HG02610 (cell line): ENCODE measurements around the gene RASGRP4.
"Not testable (repeated sequence)": the region's sequence is repeated elsewhere in the genome, so short reads cannot be mapped to it uniquely, and the experiment has no call there.

ENCODE experiments used
- ATAC-seq: cut with Tn5 transposase; IDR thresholded peaks from one replicate; pipeline ENCODE4 v1.9.1; 2021; ENCODE audit warnings: mild to moderate bottlenecking, moderate library complexity; ENCODE audit not compliant: unreplicated experiment

Gene RASGRP4

GRCh38 chr19:38449518-38449917, 23.5 kb upstream of the RASGRP4 start:
- no peak for ATAC-seq

- no peak for ATAC-seq
These were observed 22.2 kb upstream of the RASGRP4 start for GRCh38 chr19:38448225-38448624.

- no peak for ATAC-seq
These were observed 19.3 kb upstream of the RASGRP4 start for GRCh38 chr19:38445362-38445761.

GRCh38 chr19:38444026-38444425, 18.0 kb upstream of the RASGRP4 start:
- ATAC-seq, result no peak

GRCh38 chr19:38443458-38443999, 17.5 kb upstream of the RASGRP4 start:
- ATAC-seq, result no peak

GRCh38 chr19:38442736-38443135, 16.7 kb upstream of the RASGRP4 start:
- no peak for ATAC-seq

- no peak for ATAC-seq
These were observed 15.8 kb upstream of the RASGRP4 start for GRCh38 chr19:38441657-38442348.

- ATAC-seq, result no peak
These were observed 14.6 kb upstream of the RASGRP4 start for GRCh38 chr19:38440592-38440991.

- ATAC-seq, result no peak
These were observed 11.9 kb upstream of the RASGRP4 start for GRCh38 chr19:38437917-38438316.

- ATAC-seq, result no peak
These were observed 11.3 kb upstream of the RASGRP4 start for GRCh38 chr19:38437295-38437694.

GRCh38 chr19:38434549-38435051, 8.6 kb upstream of the RASGRP4 start:
- ATAC-seq, result no peak

GRCh38 chr19:38433268-38433733, 7.3 kb upstream of the RASGRP4 start, which contains the start of gene RYR1:
Gene RYR1, plus strand, starts transcription at chr19:38433691. Its CDS starts 139 bp downstream, at chr19:38433830.
- no peak for ATAC-seq

- ATAC-seq, result no peak
These were observed 4.9 kb upstream of the RASGRP4 start for GRCh38 chr19:38430931-38431330.

- no peak for ATAC-seq
These were observed 3.8 kb upstream of the RASGRP4 start for GRCh38 chr19:38429811-38430156.

- ATAC-seq, result no peak
These were observed 3.2 kb upstream of the RASGRP4 start for GRCh38 chr19:38429055-38429810.

- ATAC-seq, result not testable (repeated sequence)
These were observed 1.1 kb upstream of the RASGRP4 start for GRCh38 chr19:38427035-38427677.

GRCh38 chr19:38425222-38425809, 703 bp downstream of the RASGRP4 start:
- no peak for ATAC-seq

GRCh38 chr19:38424272-38424671, 1.7 kb downstream of the RASGRP4 start:
- no peak for ATAC-seq

GRCh38 chr19:38422438-38422837, 3.6 kb downstream of the RASGRP4 start:
- no peak for ATAC-seq

- no peak for ATAC-seq
These were observed 4.2 kb downstream of the RASGRP4 start for GRCh38 chr19:38421856-38422255.

GRCh38 chr19:38420935-38421334, 5.1 kb downstream of the RASGRP4 start:
- no peak for ATAC-seq
